ENCODE results near the gene NEO1.
A peak's percentile ranks its signal among the peaks of the same experiment; 100 is the strongest.

The NEO1 gene

DNA sequence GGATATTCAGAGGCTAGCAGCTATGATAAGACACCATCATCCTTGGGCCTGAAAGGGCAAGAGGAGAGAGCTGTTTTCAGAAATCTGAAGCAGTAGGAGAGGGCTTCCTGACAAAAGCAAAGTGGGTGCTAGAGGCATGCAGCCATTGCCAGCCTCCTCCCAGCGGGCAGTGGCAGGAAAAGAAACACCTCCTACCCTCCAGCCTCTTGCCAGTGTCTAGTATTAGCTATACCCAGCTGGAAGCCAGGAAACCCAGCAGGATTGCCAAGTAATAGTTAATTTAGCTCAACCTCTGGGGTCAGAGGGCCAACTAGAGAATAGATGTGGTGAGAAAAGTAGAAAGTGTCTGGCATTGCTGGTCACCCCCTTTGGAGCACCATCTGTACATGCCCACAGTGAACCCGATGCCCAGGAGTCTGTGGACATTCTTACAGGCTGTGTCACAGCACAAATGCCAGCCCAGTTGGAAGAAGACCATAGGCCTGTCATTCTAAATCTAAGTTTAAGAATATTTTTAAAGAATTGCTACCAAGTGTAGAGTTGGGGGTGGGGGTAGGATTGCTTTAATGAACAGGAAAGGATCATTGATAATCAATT, 231.2 kb downstream of the NEO1 start:
- H3K4me3 ChIP-seq (replicated peaks; ENCODE audit: low read depth, low read length): no peak overlapping the region
- TF ChIP-seq, protein P1, sequence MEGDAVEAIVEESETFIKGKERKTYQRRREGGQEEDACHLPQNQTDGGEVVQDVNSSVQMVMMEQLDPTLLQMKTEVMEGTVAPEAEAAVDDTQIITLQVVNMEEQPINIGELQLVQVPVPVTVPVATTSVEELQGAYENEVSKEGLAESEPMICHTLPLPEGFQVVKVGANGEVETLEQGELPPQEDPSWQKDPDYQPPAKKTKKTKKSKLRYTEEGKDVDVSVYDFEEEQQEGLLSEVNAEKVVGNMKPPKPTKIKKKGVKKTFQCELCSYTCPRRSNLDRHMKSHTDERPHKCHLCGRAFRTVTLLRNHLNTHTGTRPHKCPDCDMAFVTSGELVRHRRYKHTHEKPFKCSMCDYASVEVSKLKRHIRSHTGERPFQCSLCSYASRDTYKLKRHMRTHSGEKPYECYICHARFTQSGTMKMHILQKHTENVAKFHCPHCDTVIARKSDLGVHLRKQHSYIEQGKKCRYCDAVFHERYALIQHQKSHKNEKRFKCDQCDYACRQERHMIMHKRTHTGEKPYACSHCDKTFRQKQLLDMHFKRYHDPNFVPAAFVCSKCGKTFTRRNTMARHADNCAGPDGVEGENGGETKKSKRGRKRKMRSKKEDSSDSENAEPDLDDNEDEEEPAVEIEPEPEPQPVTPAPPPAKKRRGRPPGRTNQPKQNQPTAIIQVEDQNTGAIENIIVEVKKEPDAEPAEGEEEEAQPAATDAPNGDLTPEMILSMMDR (IDR thresholded peaks at IDR 0.05; ENCODE audit: low read length, missing control alignments): no peak
- no peak for DNase-seq (ENCODE audit: low read depth)

DNA sequence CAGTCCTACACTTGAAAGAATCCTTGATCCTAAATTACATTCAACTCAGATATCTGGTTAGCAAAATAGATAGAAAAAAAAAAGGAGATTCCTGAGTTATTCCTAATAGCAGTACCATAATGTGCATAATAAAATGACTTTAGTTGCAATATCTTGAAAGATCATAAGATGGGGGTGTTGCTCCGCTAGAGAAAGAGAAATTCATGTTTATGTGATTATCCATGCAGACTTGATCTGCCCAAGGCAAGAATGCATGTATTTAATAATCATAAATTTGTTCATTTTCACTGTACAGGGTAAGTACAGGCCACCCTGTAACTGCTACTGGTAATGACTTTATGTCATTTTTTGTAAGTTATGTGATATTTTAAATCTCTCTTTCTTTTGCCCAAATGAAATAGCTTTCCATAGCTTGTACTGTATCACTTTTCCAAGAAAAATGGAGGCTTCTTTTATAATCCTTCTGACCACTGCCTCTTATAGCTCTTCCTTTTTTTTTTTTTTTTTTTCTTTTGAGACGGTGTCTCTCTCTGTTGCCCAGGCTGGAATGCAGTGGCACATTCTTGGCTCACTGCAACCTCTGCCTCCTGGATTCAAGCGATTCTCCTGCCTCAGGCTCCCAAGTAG, 231.9 kb downstream of the NEO1 start:
- peak; percentile 32 for DNase-seq (ENCODE audit: low read depth)
- TF ChIP-seq, protein P1 (IDR thresholded peaks at IDR 0.05; ENCODE audit: low read length, missing control alignments): peak; percentile 15
- H3K4me3 ChIP-seq (replicated peaks; ENCODE audit: low read depth, low read length): no peak overlapping the region

DNA sequence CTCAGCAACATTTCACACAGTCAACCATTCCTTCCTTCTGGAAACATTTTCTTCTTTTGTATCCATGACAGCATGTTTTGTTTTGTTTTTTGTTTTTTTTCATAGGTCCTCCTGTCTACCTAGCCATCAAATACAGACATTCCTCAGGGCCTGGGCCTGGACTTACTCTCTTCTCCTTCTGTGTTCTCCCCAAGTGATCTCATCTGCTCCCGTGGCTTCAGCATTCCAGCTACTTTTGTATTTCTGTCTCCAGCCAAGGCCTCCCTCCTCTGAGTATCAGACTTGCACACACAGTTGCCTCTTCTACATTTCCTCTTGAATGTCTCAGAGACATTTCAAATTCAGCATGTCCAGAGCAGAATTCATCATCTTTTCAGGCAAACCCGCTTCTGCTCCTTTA, 234.0 kb downstream of the NEO1 start:
- H3K4me3 ChIP-seq (replicated peaks; ENCODE audit: low read depth, low read length): no peak overlapping the region
- peak; percentile 11 for DNase-seq (ENCODE audit: low read depth)
- TF ChIP-seq, protein P1 (IDR thresholded peaks at IDR 0.05; ENCODE audit: low read length, missing control alignments): no peak

DNA sequence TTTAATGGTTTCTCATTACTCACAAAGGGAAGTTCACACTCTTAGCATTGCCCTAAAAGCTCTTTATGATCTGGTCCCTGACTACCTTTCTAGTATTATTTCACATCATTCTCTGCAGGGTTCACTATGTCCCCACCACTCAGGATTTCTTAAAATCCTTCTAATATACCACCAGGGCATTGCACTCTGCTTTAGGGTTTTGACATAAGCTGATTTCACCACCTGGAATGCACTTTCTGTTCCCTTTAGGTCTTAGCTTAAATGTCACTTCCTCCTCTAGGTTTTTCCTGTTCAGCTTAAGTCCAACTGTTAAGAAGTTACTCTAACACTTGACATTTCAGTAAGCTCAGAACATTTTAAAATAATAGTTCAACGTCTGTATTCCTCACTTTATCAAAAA, 234.8 kb downstream of the NEO1 start:
- H3K4me3 ChIP-seq (replicated peaks; ENCODE audit: low read depth, low read length): no peak overlapping the region
- DNase-seq (ENCODE audit: low read depth): no peak
- TF ChIP-seq, protein P1 (IDR thresholded peaks at IDR 0.05; ENCODE audit: low read length, missing control alignments): no peak

DNA sequence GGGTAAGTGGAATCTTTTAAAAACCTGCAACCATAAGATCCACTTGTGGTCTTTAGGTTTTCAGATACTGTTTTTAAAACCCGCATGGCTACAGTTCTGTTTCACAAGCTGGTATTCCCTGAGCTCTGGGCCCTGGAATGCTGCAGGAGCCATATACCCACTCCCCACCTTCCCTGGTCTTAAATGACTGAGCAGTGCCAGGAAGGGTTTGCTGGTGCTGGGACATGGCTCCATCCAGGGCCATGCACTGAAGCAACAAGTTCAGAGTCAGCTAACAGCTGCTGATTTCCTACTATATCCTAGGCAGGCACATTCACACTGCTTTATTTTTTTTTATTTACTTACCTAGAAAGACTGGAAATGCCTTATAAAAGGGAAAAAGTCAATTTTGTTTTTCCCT, 239.2 kb downstream of the NEO1 start:
- no peak overlapping the region for H3K4me3 ChIP-seq (replicated peaks; ENCODE audit: low read depth, low read length)
- DNase-seq (ENCODE audit: low read depth): no peak
- TF ChIP-seq, protein P1 (IDR thresholded peaks at IDR 0.05; ENCODE audit: low read length, missing control alignments): no peak

DNA sequence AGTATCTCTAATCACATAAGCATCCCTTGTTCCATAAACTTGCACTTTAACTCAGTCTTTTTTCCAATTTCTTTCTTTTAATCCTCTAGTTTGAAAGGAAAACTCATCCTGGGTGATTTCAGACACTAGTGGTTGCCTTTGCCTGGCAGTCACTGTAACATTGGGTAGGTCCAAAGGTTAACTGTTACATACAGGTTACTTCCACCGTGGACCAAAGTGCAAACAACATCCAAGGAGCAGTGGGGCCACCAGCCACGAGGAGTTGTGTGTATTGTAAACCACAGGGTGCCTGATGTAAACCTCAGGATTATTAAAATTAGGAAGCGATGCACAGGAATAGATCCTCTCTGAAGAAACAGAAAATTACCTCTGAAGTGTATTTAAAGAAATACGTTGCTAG, 241.5 kb downstream of the NEO1 start:
- TF ChIP-seq, protein P1 (IDR thresholded peaks at IDR 0.05; ENCODE audit: low read length, missing control alignments): no peak
- no peak for DNase-seq (ENCODE audit: low read depth)
- H3K4me3 ChIP-seq (replicated peaks; ENCODE audit: low read depth, low read length): no peak overlapping the region

Data from fibroblast of pulmonary artery (primary cell).